ENCODE measurements around the gene GRID1. TPM values are rescaled to one million over a fixed set of nuclear protein-coding genes. Genes with fewer than 3 reads are reported as not detected.

Gene GRID1
- total and polyA plus RNA-seq, 9 of the 15 experiments (the other 6 are each of a cell fraction or from before 2014, with no cell fraction given): 0.01 to 7.2 (median 1.2) TPM

DNA sequence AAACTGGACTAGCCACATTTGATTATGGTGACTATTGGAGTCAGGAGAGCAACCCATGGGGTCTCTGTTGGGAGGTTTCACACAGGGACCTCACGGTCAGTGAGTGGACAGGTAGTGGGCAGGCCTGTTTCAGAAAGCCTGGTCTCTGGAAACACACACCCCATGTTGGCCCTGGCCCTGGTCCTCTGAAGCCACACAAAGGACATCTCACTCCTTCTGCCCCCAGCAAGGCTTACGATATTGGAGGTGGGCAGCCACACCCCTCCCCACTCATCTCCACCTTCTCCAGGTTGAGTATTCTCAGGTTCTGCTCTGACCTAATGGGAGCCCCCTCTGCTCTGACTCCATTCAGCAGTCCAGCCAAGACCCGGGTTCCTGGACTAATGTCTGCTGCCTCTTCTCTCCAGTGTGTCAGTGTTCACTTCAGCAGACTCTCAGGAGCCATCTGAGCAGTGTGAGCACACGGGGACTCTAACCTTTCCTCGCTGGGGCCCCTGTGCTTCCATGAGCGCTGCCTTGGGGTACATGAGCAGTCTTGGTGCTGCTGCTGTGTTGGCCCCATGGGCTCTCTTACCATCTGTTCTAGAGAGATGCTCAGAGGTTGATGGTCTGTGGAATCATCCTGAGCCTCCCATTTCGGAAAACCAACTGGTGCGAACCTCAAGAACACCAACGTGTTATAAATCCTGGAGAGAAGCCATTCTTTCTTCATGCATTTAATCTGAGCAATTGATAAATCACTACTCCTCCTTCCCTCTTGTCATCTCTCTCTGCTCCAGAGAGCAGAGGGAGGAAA is 748.6 kb downstream of the GRID1 start:
- H4K20me1 ChIP-seq (replicated peaks; ENCODE audit: control insufficient read depth, insufficient read depth, low read length): no peaks in the 10 kb centered on the region; the same call in 1 of the 2 replicates
- 16% methylated on average over 9 of the region's 9 CpGs for WGBS (ENCODE audit: insufficient coverage, low coverage, missing lambda C conversion rate)
- no peak overlapping the region for H3K9ac ChIP-seq (ENCODE audit: insufficient read depth in 1 of 2, low read depth in 2 of 2, low read length in 2 of 2)
- no peak overlapping the region for H3K4me3 ChIP-seq
- POLR2A ChIA-PET: no interaction called here
- in situ Hi-C loops (cut with MboI): no loop called here
- H3K36me3 ChIP-seq (ENCODE audit: control insufficient read depth, insufficient read depth, low read length): no peaks in the 10 kb centered on the region; the same call in 2 of the 3 replicates
- no peak overlapping the region for H2AFZ ChIP-seq (ENCODE audit: low read depth, low read length)
- H3K4me2 ChIP-seq (ENCODE audit: insufficient read depth, low read length): no peak overlapping the region
- no peak for ATAC-seq
- H3K79me2 ChIP-seq (ENCODE audit: control insufficient read depth, insufficient read depth, low read length): no peaks in the 10 kb centered on the region
- H3K4me1 ChIP-seq (replicated peaks in 1 of 2; ENCODE audit: control insufficient read depth in 2 of 2, insufficient read depth in 2 of 2, low read length in 2 of 2): no peaks in the 10 kb centered on the region
- CTCF ChIA-PET (ENCODE audit: low intra/inter-chr PET ratio): no interaction called here
- intact Hi-C loops (cut with micrococcal nuclease): no loop called here
- no peak for FAIRE-seq
- no peak for DNase-seq (ENCODE audit: extremely low read depth in 1 of 4, low spot score in 3 of 4)
- H3K27ac ChIP-seq (ENCODE audit: extremely low read depth, low read depth, low read length): no peak overlapping the region
- H3K9me1 ChIP-seq (ENCODE audit: control insufficient read depth, insufficient read depth, low read length): no peaks in the 10 kb centered on the region
- no peaks in the 10 kb centered on the region for H3K27me3 ChIP-seq (ENCODE audit: control insufficient read depth in 2 of 2, insufficient read depth in 2 of 2, low read length in 2 of 2)
- no TSS peak for BruUV-seq (replicated peaks)
- no peaks in the 10 kb centered on the region for H3K9me3 ChIP-seq (replicated peaks; ENCODE audit: control insufficient read depth, insufficient read depth, low read depth, low read length)
- TF ChIP-seq HNRNPK (IDR thresholded peaks at IDR 0.05; ENCODE audit: low read depth, low read length, poor library complexity, severe bottlenecking) (no peak), NR4A1 (CRISPR knock-in tag; IDR thresholded peaks at IDR 0.05) (no peak), NR4A1 (tag; IDR thresholded peaks at IDR 0.05) (no peak), MYNN (IDR thresholded peaks at IDR 0.05) (no peak), MYNN (CRISPR knock-in tag; IDR thresholded peaks at IDR 0.05) (no peak), ETV6 (IDR thresholded peaks at IDR 0.05; ENCODE audit: borderline replicate concordance in 1 of 2, low read depth in 2 of 2, low read length in 1 of 2) (no peak), ETV6 (CRISPR knock-in tag; IDR thresholded peaks at IDR 0.05; ENCODE audit: borderline replicate concordance) (no peak), FOXP1 (CRISPR knock-in tag; IDR thresholded peaks at IDR 0.05) (no peak), SLC30A9 (CRISPR knock-in tag; IDR thresholded peaks at IDR 0.05) (no peak), POLR2B (IDR thresholded peaks at IDR 0.05; ENCODE audit: low read depth, partially characterized antibody) (no peak), JUN (IDR thresholded peaks at IDR 0.05; ENCODE audit: borderline replicate concordance, low read depth, low read length) (no peak), JUN (CRISPR knock-in tag; IDR thresholded peaks at IDR 0.05; ENCODE audit: borderline replicate concordance) (no peak), ZNF24 (IDR thresholded peaks at IDR 0.05) (no peak), USF1 (CRISPR knock-in tag; IDR thresholded peaks at IDR 0.05) (no peak)
- TF ChIP-seq, protein P1, sequence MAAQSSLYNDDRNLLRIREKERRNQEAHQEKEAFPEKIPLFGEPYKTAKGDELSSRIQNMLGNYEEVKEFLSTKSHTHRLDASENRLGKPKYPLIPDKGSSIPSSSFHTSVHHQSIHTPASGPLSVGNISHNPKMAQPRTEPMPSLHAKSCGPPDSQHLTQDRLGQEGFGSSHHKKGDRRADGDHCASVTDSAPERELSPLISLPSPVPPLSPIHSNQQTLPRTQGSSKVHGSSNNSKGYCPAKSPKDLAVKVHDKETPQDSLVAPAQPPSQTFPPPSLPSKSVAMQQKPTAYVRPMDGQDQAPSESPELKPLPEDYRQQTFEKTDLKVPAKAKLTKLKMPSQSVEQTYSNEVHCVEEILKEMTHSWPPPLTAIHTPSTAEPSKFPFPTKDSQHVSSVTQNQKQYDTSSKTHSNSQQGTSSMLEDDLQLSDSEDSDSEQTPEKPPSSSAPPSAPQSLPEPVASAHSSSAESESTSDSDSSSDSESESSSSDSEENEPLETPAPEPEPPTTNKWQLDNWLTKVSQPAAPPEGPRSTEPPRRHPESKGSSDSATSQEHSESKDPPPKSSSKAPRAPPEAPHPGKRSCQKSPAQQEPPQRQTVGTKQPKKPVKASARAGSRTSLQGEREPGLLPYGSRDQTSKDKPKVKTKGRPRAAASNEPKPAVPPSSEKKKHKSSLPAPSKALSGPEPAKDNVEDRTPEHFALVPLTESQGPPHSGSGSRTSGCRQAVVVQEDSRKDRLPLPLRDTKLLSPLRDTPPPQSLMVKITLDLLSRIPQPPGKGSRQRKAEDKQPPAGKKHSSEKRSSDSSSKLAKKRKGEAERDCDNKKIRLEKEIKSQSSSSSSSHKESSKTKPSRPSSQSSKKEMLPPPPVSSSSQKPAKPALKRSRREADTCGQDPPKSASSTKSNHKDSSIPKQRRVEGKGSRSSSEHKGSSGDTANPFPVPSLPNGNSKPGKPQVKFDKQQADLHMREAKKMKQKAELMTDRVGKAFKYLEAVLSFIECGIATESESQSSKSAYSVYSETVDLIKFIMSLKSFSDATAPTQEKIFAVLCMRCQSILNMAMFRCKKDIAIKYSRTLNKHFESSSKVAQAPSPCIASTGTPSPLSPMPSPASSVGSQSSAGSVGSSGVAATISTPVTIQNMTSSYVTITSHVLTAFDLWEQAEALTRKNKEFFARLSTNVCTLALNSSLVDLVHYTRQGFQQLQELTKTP (IDR thresholded peaks at IDR 0.05; ENCODE audit: low read depth in 1 of 2, partially characterized antibody in 2 of 2): no peak
